H9 (cell line): ENCODE results near the gene ZNF791. TPM values are rescaled to one million over a fixed set of nuclear protein-coding genes. Genes with fewer than 3 reads are reported as not detected.

ENCODE experiments used
- DNase-seq: peaks from one replicate; pipeline ENCODE4 v3.0.0-alpha.2; 2017
- H2AFZ ChIP-seq: one replicate; pipeline ENCODE4 v1.6.1; 2013; ENCODE audit warnings: mild to moderate bottlenecking, low read length, control low read depth, moderate library complexity
- H2AK5ac ChIP-seq: 2 replicates; pipeline ENCODE4 v1.6.1; 2013; ENCODE audit warnings: low read length, control low read depth, mixed read lengths; ENCODE audit not compliant: insufficient read length
- H2BK120ac ChIP-seq: one replicate; pipeline ENCODE4 v1.6.1; 2013; ENCODE audit warnings: low read depth, mild to moderate bottlenecking, low read length, control low read depth, inconsistent platforms; ENCODE audit not compliant: poor library complexity, severe bottlenecking
- H2BK12ac ChIP-seq: 2 replicates; pipeline ENCODE4 v1.6.1; 2013; ENCODE audit warnings: low read length, control low read depth, mixed read lengths, low read depth; ENCODE audit not compliant: insufficient read length
- H2BK15ac ChIP-seq: 2 replicates; pipeline ENCODE4 v1.6.1; 2013; ENCODE audit warnings: low read depth, low read length, control low read depth
- H2BK20ac ChIP-seq: one replicate; pipeline ENCODE4 v1.6.1; 2013; ENCODE audit warnings: low read depth, mild to moderate bottlenecking, low read length, control low read depth, inconsistent platforms; ENCODE audit not compliant: poor library complexity, severe bottlenecking
- H2BK5ac ChIP-seq: 2 replicates; pipeline ENCODE4 v1.6.1; 2013; ENCODE audit warnings: low read length, control low read depth, mixed read lengths; ENCODE audit not compliant: insufficient read length
- H3K14ac ChIP-seq: 2 replicates; pipeline ENCODE4 v1.6.1; 2013; ENCODE audit warnings: low read length, control low read depth; ENCODE audit not compliant: insufficient read depth
- H3K18ac ChIP-seq: 2 replicates; pipeline ENCODE4 v1.6.1; 2013; ENCODE audit warnings: low read depth, mild to moderate bottlenecking, mixed read lengths, low read length, control low read depth; ENCODE audit not compliant: insufficient read length
- H3K23ac ChIP-seq: 2 replicates; pipeline ENCODE4 v1.6.1; 2013; ENCODE audit warnings: low read length, control low read depth, mixed read lengths, low read depth; ENCODE audit not compliant: insufficient read length
- H3K23me2 ChIP-seq: 2 replicates; pipeline ENCODE4 v1.6.1; 2013; ENCODE audit warnings: low read depth, mild to moderate bottlenecking, mixed read lengths, low read length, control low read depth; ENCODE audit not compliant: insufficient read length, poor library complexity, severe bottlenecking
- H3K27ac ChIP-seq: 2 replicates; pipeline ENCODE4 v1.5.1; 2013; ENCODE audit warnings: low read length, control low read depth, mixed read lengths, low read depth; ENCODE audit not compliant: insufficient read length
- H3K27me3 ChIP-seq: 2 replicates; pipeline ENCODE4 v1.6.1; 2013; ENCODE audit warnings: low read length, control low read depth, inconsistent platforms; ENCODE audit not compliant: insufficient read depth
- H3K4ac ChIP-seq: 2 replicates; pipeline ENCODE4 v1.6.1; 2013; ENCODE audit warnings: low read depth, mild to moderate bottlenecking, control low read depth, inconsistent platforms, low read length, moderate library complexity
- H3K4me1 ChIP-seq: 2 replicates; pipeline ENCODE4 v1.6.1; 2013; ENCODE audit warnings: low read length, control low read depth, inconsistent platforms; ENCODE audit not compliant: insufficient read depth
- H3K4me2 ChIP-seq: 2 replicates; pipeline ENCODE4 v1.6.1; 2013; ENCODE audit warnings: low read length, control low read depth, mixed read lengths; ENCODE audit not compliant: insufficient read length, insufficient read depth
- H3K56ac ChIP-seq: 2 replicates; pipeline ENCODE4 v1.6.1; 2013; ENCODE audit warnings: low read depth, mild to moderate bottlenecking, mixed read lengths, low read length, control low read depth; ENCODE audit not compliant: insufficient read length
- H3K79me1 ChIP-seq: 2 replicates; pipeline ENCODE4 v1.6.1; 2013; ENCODE audit warnings: low read depth, mild to moderate bottlenecking, moderate library complexity, low read length, control low read depth, inconsistent platforms; ENCODE audit not compliant: insufficient read depth, poor library complexity, severe bottlenecking
- H3K79me2 ChIP-seq: 2 replicates; pipeline ENCODE4 v1.6.1; 2013; ENCODE audit warnings: low read length, control low read depth, inconsistent platforms; ENCODE audit not compliant: insufficient read depth
- H3K9ac ChIP-seq: 2 replicates; pipeline ENCODE4 v1.6.1; 2013; ENCODE audit warnings: low read length, control low read depth, mixed read lengths; ENCODE audit not compliant: insufficient read length; ENCODE audit errors: extremely low read depth
- H3K9me3 ChIP-seq: one replicate; pipeline ENCODE4 v1.6.1; 2013; ENCODE audit warnings: low read depth, low read length, inconsistent platforms; ENCODE audit not compliant: control insufficient read depth
- H3T11ph ChIP-seq: one replicate; pipeline ENCODE4 v1.6.1; 2013; ENCODE audit warnings: mild to moderate bottlenecking, low read length, control low read depth, inconsistent platforms
- H4K20me1 ChIP-seq: one replicate; pipeline ENCODE4 v1.6.1; 2013; ENCODE audit not compliant: control insufficient read depth, insufficient read length, insufficient read depth
- H4K5ac ChIP-seq: 2 replicates; pipeline ENCODE4 v1.6.1; 2013; ENCODE audit warnings: low read depth, mild to moderate bottlenecking, mixed read lengths, low read length, control low read depth; ENCODE audit not compliant: insufficient read length
- H4K8ac ChIP-seq: replicated peaks from 2 replicates; pipeline ENCODE4 v1.6.1; 2013; ENCODE audit warnings: low read length, control low read depth, mixed read lengths, low read depth; ENCODE audit not compliant: insufficient read length
- H4K91ac ChIP-seq: 2 replicates; pipeline ENCODE4 v1.6.1; 2013; ENCODE audit warnings: low read depth, mild to moderate bottlenecking, moderate library complexity, mixed read lengths, low read length, control low read depth; ENCODE audit not compliant: insufficient read length
- H3K27ac Mint-ChIP-seq, 3 experiments: 2 replicates in 2 of 3; 3 replicates in 1 of 3; pipeline ENCODE4 v1.8.0; 2020 to 2021; ENCODE audit warnings: mixed read lengths in 3 of 3, mild to moderate bottlenecking in 1 of 3, moderate library complexity in 1 of 3
- H3K27me3 Mint-ChIP-seq: 2 replicates; pipeline ENCODE4 v1.8.0; 2021; ENCODE audit warnings: low read depth, mild to moderate bottlenecking, moderate library complexity, mixed read lengths
- H3K36me3 Mint-ChIP-seq, 3 experiments: 2 replicates in 2 of 3; 3 replicates in 1 of 3; pipeline ENCODE4 v1.8.0; 2020 to 2021; ENCODE audit warnings: low read depth in 3 of 3, mixed read lengths in 3 of 3; ENCODE audit not compliant: insufficient read depth in 1 of 3
- H3K4me1 Mint-ChIP-seq, 2 experiments: 2 replicates each; pipeline ENCODE4 v1.8.0; 2020; ENCODE audit warnings: mixed read lengths in 2 of 2
- H3K4me3 Mint-ChIP-seq, 2 experiments: 2 replicates in 1 of 2; 3 replicates in 1 of 2; pipeline ENCODE4 v1.8.0; 2020 to 2021; ENCODE audit warnings: mild to moderate bottlenecking in 2 of 2, mixed read lengths in 2 of 2, moderate library complexity in 1 of 2
- H3K9me3 Mint-ChIP-seq, 2 experiments: 2 replicates in 1 of 2; 3 replicates in 1 of 2; pipeline ENCODE4 v1.8.0; 2020; ENCODE audit warnings: mild to moderate bottlenecking in 2 of 2, mixed read lengths in 2 of 2, moderate library complexity in 1 of 2
- WGBS: extraction: QIAGEN DNeasy Blood & Tissue Kit; methylation state at CpG from one replicate; pipeline ENCODE4 v1.1.7; 2013; ENCODE audit warnings: missing lambda C conversion rate, low lambda C conversion rate, mixed read lengths; ENCODE audit not compliant: insufficient read length; ENCODE audit errors: extremely low coverage; 5-methylcytosine and 5-hydroxymethylcytosine counted together
- total RNA-seq: library from RNA; stranded (reverse); gene quantifications from 2 replicates; pipeline ENCODE4 v1.2.1, GENCODE V29; 2021
- TF ChIP-seq, protein P1 (sequence below): fragments of 200-600 bp; sonication (generic); conservative IDR thresholded peaks from 3 replicates; pipeline ENCODE4 v1.8.0; 2021; ENCODE audit warnings: antibody characterized with exemption, mild to moderate bottlenecking

ZNF791 gene
- total RNA-seq, 1 experiment from 2014 or later, result 20.2 TPM

- no peak overlapping the region for H3K14ac ChIP-seq
- H2BK12ac ChIP-seq, result no peak overlapping the region
- no peaks in the 10 kb centered on the region for H3K27me3 ChIP-seq
- no peak overlapping the region for H3K4ac ChIP-seq
- H3K27ac ChIP-seq, result no peak overlapping the region
- no peak overlapping the region for H3K9ac ChIP-seq
- no peak overlapping the region for H4K91ac ChIP-seq
- Mint-ChIP-seq H3K4me3 (no peak overlapping the region), H3K27me3 (peaks cover 2% of the 10 kb centered on the region; the same call in 1 of the 2 replicates), H3K9me3 (peaks cover 0 to 5% of the 10 kb centered on the region in 2 experiments; a peak in 3 of 5 replicates), H3K4me1 (peaks cover 0 to 2% of the 10 kb centered on the region in 2 experiments; a peak in 1 of 4 replicates), H3K36me3 (peaks cover 8 to 21% (median 20%) of the 10 kb centered on the region in 3 experiments), H3K27ac (no peak overlapping the region)
- H3K4me2 ChIP-seq, result no peak overlapping the region
- no peak overlapping the region for H2BK5ac ChIP-seq
- no peaks in the 10 kb centered on the region for H3K4me1 ChIP-seq
- DNase-seq, result no peak
- no peak overlapping the region for H3K56ac ChIP-seq
- no peaks in the 10 kb centered on the region for H3K79me1 ChIP-seq
- H3K23me2 ChIP-seq, result no peaks in the 10 kb centered on the region
- H4K8ac ChIP-seq, result no peak overlapping the region
- no peak overlapping the region for H2BK120ac ChIP-seq
- H4K5ac ChIP-seq, result no peak overlapping the region
- H3K9me3 ChIP-seq, result no peaks in the 10 kb centered on the region
- no peaks in the 10 kb centered on the region for H4K20me1 ChIP-seq
- no peaks in the 10 kb centered on the region for H3K79me2 ChIP-seq
- no peak overlapping the region for H3K23ac ChIP-seq
- no CpG with 5 or more reads among the region's 10 CpGs for WGBS
- H2BK20ac ChIP-seq, result no peak overlapping the region
- H3T11ph ChIP-seq, result no peak overlapping the region
- H3K18ac ChIP-seq, result no peak overlapping the region
- TF ChIP-seq, protein P1, sequence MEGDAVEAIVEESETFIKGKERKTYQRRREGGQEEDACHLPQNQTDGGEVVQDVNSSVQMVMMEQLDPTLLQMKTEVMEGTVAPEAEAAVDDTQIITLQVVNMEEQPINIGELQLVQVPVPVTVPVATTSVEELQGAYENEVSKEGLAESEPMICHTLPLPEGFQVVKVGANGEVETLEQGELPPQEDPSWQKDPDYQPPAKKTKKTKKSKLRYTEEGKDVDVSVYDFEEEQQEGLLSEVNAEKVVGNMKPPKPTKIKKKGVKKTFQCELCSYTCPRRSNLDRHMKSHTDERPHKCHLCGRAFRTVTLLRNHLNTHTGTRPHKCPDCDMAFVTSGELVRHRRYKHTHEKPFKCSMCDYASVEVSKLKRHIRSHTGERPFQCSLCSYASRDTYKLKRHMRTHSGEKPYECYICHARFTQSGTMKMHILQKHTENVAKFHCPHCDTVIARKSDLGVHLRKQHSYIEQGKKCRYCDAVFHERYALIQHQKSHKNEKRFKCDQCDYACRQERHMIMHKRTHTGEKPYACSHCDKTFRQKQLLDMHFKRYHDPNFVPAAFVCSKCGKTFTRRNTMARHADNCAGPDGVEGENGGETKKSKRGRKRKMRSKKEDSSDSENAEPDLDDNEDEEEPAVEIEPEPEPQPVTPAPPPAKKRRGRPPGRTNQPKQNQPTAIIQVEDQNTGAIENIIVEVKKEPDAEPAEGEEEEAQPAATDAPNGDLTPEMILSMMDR, result no peak
- H2AK5ac ChIP-seq, result no peak overlapping the region
- no peak overlapping the region for H2AFZ ChIP-seq
- no peak overlapping the region for H2BK15ac ChIP-seq
Observed at GRCh38 chr19:12649941-12650340, 39.2 kb downstream of the ZNF791 start.
